ENCODE results near the gene SYCP2L. TPM values are rescaled to one million over a fixed set of nuclear protein-coding genes. Genes with fewer than 3 reads are reported as not detected.
"Not testable (repeated sequence)": the region's sequence is repeated elsewhere in the genome, so short reads cannot be mapped to it uniquely, and the experiment has no call there.

SYCP2L gene
- total RNA-seq, 4 donors from 2014 or later: 0.13 to 2.9 (median 0.70) TPM

DNA sequence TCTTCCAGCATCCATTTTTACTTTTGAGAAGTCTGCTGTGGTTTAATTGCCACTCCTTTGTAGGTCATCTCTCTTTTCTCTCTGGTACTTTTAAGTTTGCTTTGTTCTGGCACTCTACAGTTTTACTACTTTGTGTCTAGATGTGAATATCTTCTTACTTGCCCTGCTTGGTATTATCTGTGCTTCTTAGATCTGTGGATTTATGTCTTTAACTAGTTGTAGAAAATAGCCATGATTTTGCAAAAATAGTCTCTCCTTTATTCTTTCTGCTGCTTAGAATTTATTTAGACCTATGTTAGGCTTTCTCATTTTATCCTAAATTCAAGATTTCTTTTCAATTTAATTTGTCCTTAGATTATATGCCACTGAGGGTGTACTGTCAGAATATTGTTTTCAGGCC, 43.3 kb upstream of the SYCP2L start:
- intact Hi-C loops (cut with DNase I): no loop called here

DNA sequence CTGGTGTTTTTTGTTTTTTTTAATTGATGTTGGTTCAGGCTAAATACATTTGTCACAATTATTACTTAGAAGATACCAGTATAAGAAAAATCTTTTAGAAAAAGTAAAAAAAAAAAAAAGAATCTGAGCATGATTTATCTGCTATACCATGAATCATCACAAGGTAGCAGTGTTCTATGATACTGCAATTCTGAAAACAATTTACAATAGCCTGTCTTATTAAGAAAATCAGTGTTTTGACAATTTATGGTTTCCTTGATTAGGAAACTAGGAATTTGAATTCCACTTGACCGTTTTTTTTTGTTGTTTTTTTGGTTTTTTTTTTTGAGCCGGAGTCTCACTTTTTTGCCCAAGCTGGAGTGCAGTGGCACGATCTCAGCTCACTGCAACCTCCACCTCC, 39.2 kb upstream of the SYCP2L start:
- WGBS: 82% methylated on average over 3 of the region's 3 CpGs
- H3K27me3 ChIP-seq: no peaks in the 10 kb centered on the region
- no peak overlapping the region for H3K27ac ChIP-seq (replicated peaks in 1 of 4)
- no peaks in the 10 kb centered on the region for H3K36me3 ChIP-seq
- TF ChIP-seq EP300 (IDR thresholded peaks at IDR 0.05) (no peak), POLR2AphosphoS5 (IDR thresholded peaks at IDR 0.05) (no peak), CTCF (IDR thresholded peaks at IDR 0.05) (peak in 1 of 3 experiments; percentile 23), POLR2A (IDR thresholded peaks at IDR 0.05; ENCODE audit: low read depth) (no peak)
- intact Hi-C loops (cut with DNase I): no loop called here
- DNase-seq (ENCODE audit: extremely low spot score): no peak
- H3K4me3 ChIP-seq: no peak overlapping the region
- H3K4me1 ChIP-seq: no peaks in the 10 kb centered on the region
- H3K9me3 ChIP-seq: peaks cover 0 to 9% (median 4%) of the 10 kb centered on the region in 4 donors

More for the DNA sequence above, 43.3 kb upstream of the SYCP2L start:
- TF ChIP-seq EP300 (IDR thresholded peaks at IDR 0.05): no peak
- TF ChIP-seq CTCF (IDR thresholded peaks at IDR 0.05): no peak
- TF ChIP-seq POLR2AphosphoS5 (IDR thresholded peaks at IDR 0.05): no peak
- H3K27ac ChIP-seq (replicated peaks in 1 of 4): no peak overlapping the region
- H3K4me1 ChIP-seq: peaks cover 3 to 5% (median 4%) of the 10 kb centered on the region in 4 donors
- no peak overlapping the region for H3K4me3 ChIP-seq
- DNase-seq (ENCODE audit: extremely low spot score): no peak
- no peaks in the 10 kb centered on the region for H3K36me3 ChIP-seq
- H3K27me3 ChIP-seq: peaks cover 0 to 2% (median 0%) of the 10 kb centered on the region in 4 donors
- peaks cover 0 to 9% (median 4%) of the 10 kb centered on the region in 4 donors for H3K9me3 ChIP-seq

DNA sequence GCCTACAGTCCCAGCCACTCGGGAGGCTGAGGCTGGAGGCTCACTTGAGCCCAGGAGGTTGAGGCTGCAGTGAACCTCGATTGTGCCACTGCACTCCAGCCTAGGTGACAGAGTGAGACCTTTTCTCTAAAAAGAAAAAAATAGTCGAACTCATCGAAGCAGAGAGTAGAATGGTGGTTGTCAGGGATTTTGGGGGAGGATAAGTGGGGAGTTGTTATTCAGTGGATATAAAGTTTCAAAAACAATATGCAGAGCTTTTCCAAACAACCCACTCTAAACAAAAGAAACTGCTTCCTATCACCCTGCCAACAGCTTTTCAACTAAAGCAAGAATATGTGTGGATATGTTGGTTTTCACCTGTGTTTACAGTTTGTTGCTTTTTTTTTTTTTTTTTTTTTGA, 37.0 kb upstream of the SYCP2L start:
- TF ChIP-seq EP300 (IDR thresholded peaks at IDR 0.05): no peak
- H3K27ac ChIP-seq (replicated peaks in 1 of 4): no peak overlapping the region
- intact Hi-C loops (cut with DNase I): no loop called here
- 90% methylated on average over 4 of the region's 4 CpGs for WGBS
- no peak for DNase-seq (ENCODE audit: extremely low spot score)
- peaks cover 0 to 6% (median 5%) of the 10 kb centered on the region in 4 donors for H3K9me3 ChIP-seq
- H3K27me3 ChIP-seq: no peaks in the 10 kb centered on the region
- H3K4me3 ChIP-seq: no peak overlapping the region
- H3K4me1 ChIP-seq: no peaks in the 10 kb centered on the region
- no peaks in the 10 kb centered on the region for H3K36me3 ChIP-seq

DNA sequence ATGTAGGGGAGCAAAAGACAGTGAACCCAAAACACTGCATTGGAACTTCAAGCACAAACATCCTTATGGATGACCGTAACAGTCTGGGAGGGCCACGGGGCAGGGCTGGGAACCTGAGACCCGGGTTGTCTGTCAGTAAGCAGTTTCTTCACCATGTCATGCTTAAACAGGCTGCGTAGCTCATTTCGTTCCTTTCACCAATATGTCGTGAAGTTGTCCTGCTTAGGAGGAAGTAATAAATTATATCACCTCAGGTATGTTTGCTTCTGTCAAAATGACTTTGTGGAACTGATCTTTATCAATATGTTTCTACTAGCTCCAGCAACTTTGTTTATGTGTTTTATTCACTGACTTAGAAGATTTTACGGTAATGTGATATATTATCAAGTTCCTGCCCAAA, 36.1 kb upstream of the SYCP2L start:
- intact Hi-C loops (cut with DNase I): no loop called here
- Histone ChIP-seq H3K36me3 (no peaks in the 10 kb centered on the region), H3K27me3 (no peaks in the 10 kb centered on the region), H3K9me3 (peaks cover 0 to 6% (median 5%) of the 10 kb centered on the region in 4 donors), H3K4me3 (no peak overlapping the region), H3K27ac (replicated peaks in 1 of 4) (no peak overlapping the region), H3K4me1 (no peaks in the 10 kb centered on the region)
- WGBS: 66% methylated on average over 6 of the region's 7 CpGs
- DNase-seq (ENCODE audit: extremely low spot score): no peak
- TF ChIP-seq EP300 (IDR thresholded peaks at IDR 0.05) (no peak), POLR2AphosphoS5 (IDR thresholded peaks at IDR 0.05) (no peak), CTCF (IDR thresholded peaks at IDR 0.05) (no peak), POLR2A (IDR thresholded peaks at IDR 0.05; ENCODE audit: low read depth) (no peak)

DNA sequence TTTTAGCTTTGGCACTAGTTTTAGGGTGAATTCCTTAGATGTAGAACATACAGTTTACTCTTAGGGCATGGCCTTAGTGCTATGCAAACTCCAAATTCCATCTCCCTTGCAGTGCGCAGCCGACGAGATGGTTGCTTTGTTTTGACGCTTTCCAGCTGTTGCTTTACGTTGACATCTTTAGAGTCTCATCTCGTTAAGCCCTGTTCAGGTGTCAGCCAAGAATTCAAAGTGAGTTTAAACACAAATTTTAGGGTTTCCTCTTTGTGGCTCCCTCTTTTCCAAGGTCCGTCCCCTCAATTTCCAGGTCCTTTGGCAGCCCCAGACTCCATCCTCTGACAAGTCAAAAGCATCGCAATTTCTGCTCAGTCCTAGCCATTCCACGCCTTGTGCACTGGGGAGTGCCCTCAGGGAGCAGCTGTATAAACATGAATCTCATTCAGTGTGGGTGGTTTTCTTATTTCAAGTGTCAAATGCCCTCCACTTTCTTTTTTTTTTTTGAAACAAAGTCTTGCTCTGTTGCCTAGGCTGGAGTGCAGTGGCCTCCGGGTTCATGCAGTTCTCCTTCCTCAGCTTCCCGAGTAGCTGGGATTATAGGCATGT, 34.4 kb upstream of the SYCP2L start:
- Histone ChIP-seq H3K27ac (replicated peaks in 1 of 4) (no peak overlapping the region), H3K27me3 (no peaks in the 10 kb centered on the region), H3K4me1 (no peaks in the 10 kb centered on the region), H3K36me3 (no peaks in the 10 kb centered on the region), H3K4me3 (no peak overlapping the region), H3K9me3 (peaks cover 0 to 6% (median 5%) of the 10 kb centered on the region in 4 donors)
- no peak for TF ChIP-seq POLR2A (IDR thresholded peaks at IDR 0.05; ENCODE audit: low read depth)
- intact Hi-C loops (cut with DNase I): no loop called here
- DNase-seq (ENCODE audit: extremely low spot score): no peak
- 41% methylated on average over 11 of the region's 11 CpGs for WGBS

DNA sequence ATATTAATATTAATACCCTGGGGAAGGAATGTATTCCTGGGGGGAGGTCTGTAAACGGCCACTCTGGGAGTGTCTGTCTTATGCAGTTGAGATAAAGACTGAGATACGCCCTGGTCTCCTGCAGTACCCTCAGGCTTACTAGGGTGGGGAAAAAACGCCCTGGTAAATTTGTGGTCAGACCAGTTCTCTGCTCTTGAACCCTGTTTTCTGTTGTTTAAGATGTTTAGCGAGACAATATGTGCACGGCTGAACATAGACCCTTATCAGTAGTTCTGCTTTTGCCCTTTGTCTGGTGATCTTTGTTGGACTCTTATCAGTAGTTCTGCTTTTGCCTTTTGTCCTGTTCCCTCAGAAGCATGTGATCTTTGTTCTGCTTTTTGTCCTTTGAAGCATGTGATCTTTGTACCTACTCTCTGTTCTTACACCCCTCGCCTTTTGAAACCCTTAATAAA, 33.0 kb upstream of the SYCP2L start:
- H3K9me3 ChIP-seq; DNase-seq (ENCODE audit: extremely low spot score); H3K27me3 ChIP-seq; H3K27ac ChIP-seq (replicated peaks in 1 of 4); H3K36me3 ChIP-seq; H3K4me3 ChIP-seq; H3K4me1 ChIP-seq; intact Hi-C loops (cut with DNase I): not testable (repeated sequence)
- 76% methylated on average over 6 of the region's 6 CpGs for WGBS
